WTC11 (cell line): ENCODE data around the gene SETDB1. TPM values are rescaled to one million over a fixed set of nuclear protein-coding genes. Genes with fewer than 3 reads are reported as not detected.

Source experiments
- ATAC-seq: fragments of 200-7000 bp; cut with Tn5 transposase; 2 replicates; pipeline ENCODE4 v1.10.0; 2021; ENCODE audit warnings: mild to moderate bottlenecking, moderate library complexity
- CTCF ChIA-PET: fragments of 300-600 bp; sonication (Branson Sonifier 250); formaldehyde crosslinking; loops from one replicate; lab custom pipeline; 2021; ENCODE audit warnings: antibody characterized with exemption; lab: Charles Lee
- POLR2A ChIA-PET: fragments of 350-600 bp; sonication (Branson Sonifier 250); formaldehyde crosslinking; loops from one replicate; lab custom pipeline; 2021; ENCODE audit warnings: antibody characterized with exemption; lab: Charles Lee
- DNase-seq: peaks from one replicate; pipeline ENCODE4 v3.0.0; 2021; ENCODE audit warnings: low spot score
- H3K27ac Mint-ChIP-seq: 2 replicates; pipeline ENCODE4 v1.8.0; 2021; ENCODE audit warnings: mixed read lengths
- H3K27me3 Mint-ChIP-seq: 2 replicates; pipeline ENCODE4 v1.8.0; 2021; ENCODE audit warnings: low read depth, mild to moderate bottlenecking, moderate library complexity, mixed read lengths
- H3K36me3 Mint-ChIP-seq: 2 replicates; pipeline ENCODE4 v1.8.0; 2021; ENCODE audit warnings: mixed read lengths
- H3K4me1 Mint-ChIP-seq: 2 replicates; pipeline ENCODE4 v1.8.0; 2022; ENCODE audit warnings: mixed read lengths
- H3K4me3 Mint-ChIP-seq: 2 replicates; pipeline ENCODE4 v1.8.0; 2021; ENCODE audit warnings: mild to moderate bottlenecking, moderate library complexity, mixed read lengths
- H3K9me3 Mint-ChIP-seq: 2 replicates; pipeline ENCODE4 v1.8.0; 2021; ENCODE audit warnings: mixed read lengths
- CREM ChIP-seq: sonication (generic); formaldehyde crosslinking; IDR thresholded peaks from 2 replicates; pipeline ENCODE4 v1.8.1; 2022; ENCODE audit warnings: mild to moderate bottlenecking, missing genetic modification reagents, moderate library complexity
- EMX1 ChIP-seq: fragments of 250-450 bp; sonication (Bioruptor Pico); IDR thresholded peaks from 2 replicates; pipeline ENCODE4 v1.8.0; 2021; ENCODE audit warnings: mild to moderate bottlenecking
- GABPB1 ChIP-seq: sonication (generic); formaldehyde crosslinking; IDR thresholded peaks from 2 replicates; pipeline ENCODE4 v1.8.1; 2023; ENCODE audit warnings: mild to moderate bottlenecking, missing genetic modification reagents
- GRHL2 ChIP-seq: fragments of 250-450 bp; sonication (Bioruptor Pico); IDR thresholded peaks from 2 replicates; pipeline ENCODE4 v1.8.0; 2022; ENCODE audit warnings: mild to moderate bottlenecking, moderate library complexity; ENCODE audit not compliant: insufficient replicate concordance, severe bottlenecking
- GTF2I ChIP-seq: fragments of 250-450 bp; sonication (Bioruptor Pico); conservative IDR thresholded peaks from 2 replicates; pipeline ENCODE4 v1.4.0; 2021; ENCODE audit warnings: mild to moderate bottlenecking
- HMGA2 ChIP-seq: fragments of 250-450 bp; sonication (Bioruptor Pico); IDR thresholded peaks from 2 replicates; pipeline ENCODE4 v1.4.0; 2021; ENCODE audit warnings: mild to moderate bottlenecking, moderate library complexity
- JUN ChIP-seq: sonication (generic); formaldehyde crosslinking; IDR thresholded peaks from 2 replicates; pipeline ENCODE4 v1.8.0; 2023; ENCODE audit warnings: mild to moderate bottlenecking, missing genetic modification reagents
- MYBL2 ChIP-seq: sonication (generic); formaldehyde crosslinking; IDR thresholded peaks from 2 replicates; pipeline ENCODE4 v1.8.1; 2023; ENCODE audit warnings: mild to moderate bottlenecking, moderate library complexity, missing genetic modification reagents
- NFE2L1 ChIP-seq: sonication (generic); formaldehyde crosslinking; IDR thresholded peaks from 2 replicates; pipeline ENCODE4 v1.8.1; 2023; ENCODE audit warnings: missing genetic modification reagents
- NR2C2 ChIP-seq: sonication (generic); formaldehyde crosslinking; IDR thresholded peaks from 2 replicates; pipeline ENCODE4 v1.8.0; 2022; ENCODE audit warnings: mild to moderate bottlenecking, missing genetic modification reagents
- NR3C1 ChIP-seq: sonication (generic); formaldehyde crosslinking; conservative IDR thresholded peaks from 2 replicates; pipeline ENCODE4 v1.8.1; 2023; ENCODE audit warnings: low read depth, mild to moderate bottlenecking, missing genetic modification reagents
- RORB ChIP-seq: fragments of 250-450 bp; sonication (Bioruptor Pico); IDR thresholded peaks from 2 replicates; pipeline ENCODE4 v1.9.0; 2021; ENCODE audit warnings: mild to moderate bottlenecking
- SMAD3 ChIP-seq: sonication (generic); formaldehyde crosslinking; IDR thresholded peaks from 2 replicates; pipeline ENCODE4 v1.8.0; 2022; ENCODE audit warnings: missing genetic modification reagents, mild to moderate bottlenecking, borderline replicate concordance
- TEAD1 ChIP-seq: sonication (generic); formaldehyde crosslinking; IDR thresholded peaks from 2 replicates; pipeline ENCODE4 v1.8.0; 2022; ENCODE audit warnings: mild to moderate bottlenecking, missing genetic modification reagents
- TEAD4 ChIP-seq: sonication (generic); formaldehyde crosslinking; IDR thresholded peaks from 2 replicates; pipeline ENCODE4 v1.8.0; 2022; ENCODE audit warnings: mild to moderate bottlenecking, missing genetic modification reagents
- ZBTB21 ChIP-seq: sonication (generic); formaldehyde crosslinking; IDR thresholded peaks from 2 replicates; pipeline ENCODE4 v1.8.1; 2023; ENCODE audit warnings: mild to moderate bottlenecking, missing genetic modification reagents, borderline replicate concordance
- ZNF121 ChIP-seq: sonication (generic); formaldehyde crosslinking; IDR thresholded peaks from 2 replicates; pipeline ENCODE4 v1.8.0; 2023; ENCODE audit warnings: missing genetic modification reagents
- ZNF317 ChIP-seq: sonication (generic); formaldehyde crosslinking; IDR thresholded peaks from 2 replicates; pipeline ENCODE4 v1.8.1; 2023; ENCODE audit warnings: low read depth, mild to moderate bottlenecking, moderate library complexity, missing genetic modification reagents, borderline replicate concordance
- ZNF423 ChIP-seq: fragments of 250-450 bp; sonication (Bioruptor Pico); IDR thresholded peaks from 2 replicates; pipeline ENCODE4 v2.1.2; 2022; ENCODE audit warnings: mild to moderate bottlenecking, moderate library complexity
- total RNA-seq: library from RNA; stranded (reverse); gene quantifications from 3 replicates; pipeline ENCODE4 v1.2.3, GENCODE V29; 2021
- TF ChIP-seq, protein P1 (sequence below): fragments of 250-450 bp; sonication (Bioruptor Pico); IDR thresholded peaks from 2 replicates; pipeline ENCODE4 v1.8.0; 2021; ENCODE audit warnings: mild to moderate bottlenecking
- TF ChIP-seq, protein P2 (sequence below): sonication (generic); formaldehyde crosslinking; conservative IDR thresholded peaks from 2 replicates; pipeline ENCODE4 v1.8.1; 2022; ENCODE audit warnings: mild to moderate bottlenecking, missing genetic modification reagents
- TF ChIP-seq, protein P3 (sequence below): sonication (generic); formaldehyde crosslinking; IDR thresholded peaks from 2 replicates; pipeline ENCODE4 v1.8.0; 2022; ENCODE audit warnings: mild to moderate bottlenecking, missing genetic modification reagents
- TF ChIP-seq, protein P4 (sequence below): fragments of 250-450 bp; sonication (Bioruptor Pico); IDR thresholded peaks from 2 replicates; pipeline ENCODE4 v1.9.0; 2021; ENCODE audit warnings: mild to moderate bottlenecking
- TF ChIP-seq, protein P5 (sequence below): fragments of 250-450 bp; sonication (Bioruptor Pico); IDR thresholded peaks from 2 replicates; pipeline ENCODE4 v1.9.0; 2021; ENCODE audit warnings: moderate library complexity, mild to moderate bottlenecking, inconsistent platforms, borderline replicate concordance
- TF ChIP-seq, protein P6 (sequence below): sonication (generic); formaldehyde crosslinking; IDR thresholded peaks from 2 replicates; pipeline ENCODE4 v1.8.1; 2023; ENCODE audit warnings: mild to moderate bottlenecking, moderate library complexity, missing genetic modification reagents
- TF ChIP-seq, protein P7 (sequence below): fragments of 250-450 bp; sonication (Bioruptor Pico); IDR thresholded peaks from 2 replicates; pipeline ENCODE4 v1.9.0; 2021; ENCODE audit warnings: mild to moderate bottlenecking
- TF ChIP-seq, protein P8 (sequence below): sonication (generic); formaldehyde crosslinking; IDR thresholded peaks from 2 replicates; pipeline ENCODE4 v1.8.1; 2022; ENCODE audit warnings: mild to moderate bottlenecking, moderate library complexity, missing genetic modification reagents

The SETDB1 gene
- total RNA-seq, 1 experiment from 2014 or later: 53.1 TPM

DNA sequence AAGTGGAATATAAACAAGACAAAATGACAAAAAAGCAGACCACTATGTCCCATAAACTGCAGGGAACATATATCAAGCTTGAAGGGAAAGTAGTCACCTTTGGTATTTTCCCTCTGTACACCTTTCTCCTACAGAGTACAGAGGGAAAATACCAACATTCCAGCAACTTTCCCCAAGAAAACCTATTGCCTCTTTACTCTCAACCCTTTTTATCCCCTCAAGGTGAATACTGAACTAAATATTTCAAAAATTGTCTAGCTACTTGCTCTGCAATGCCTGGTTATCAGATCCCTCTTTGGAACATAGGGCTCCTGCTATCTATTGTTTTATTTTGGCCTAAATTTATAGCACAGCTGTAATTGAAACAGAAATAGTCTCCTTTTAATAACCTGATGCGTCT lies 23.4 kb upstream of the SETDB1 start (continued):
- TF ChIP-seq, protein P1, sequence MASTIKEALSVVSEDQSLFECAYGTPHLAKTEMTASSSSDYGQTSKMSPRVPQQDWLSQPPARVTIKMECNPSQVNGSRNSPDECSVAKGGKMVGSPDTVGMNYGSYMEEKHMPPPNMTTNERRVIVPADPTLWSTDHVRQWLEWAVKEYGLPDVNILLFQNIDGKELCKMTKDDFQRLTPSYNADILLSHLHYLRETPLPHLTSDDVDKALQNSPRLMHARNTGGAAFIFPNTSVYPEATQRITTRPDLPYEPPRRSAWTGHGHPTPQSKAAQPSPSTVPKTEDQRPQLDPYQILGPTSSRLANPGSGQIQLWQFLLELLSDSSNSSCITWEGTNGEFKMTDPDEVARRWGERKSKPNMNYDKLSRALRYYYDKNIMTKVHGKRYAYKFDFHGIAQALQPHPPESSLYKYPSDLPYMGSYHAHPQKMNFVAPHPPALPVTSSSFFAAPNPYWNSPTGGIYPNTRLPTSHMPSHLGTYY (CRISPR knock-in tag): no peak
- TF ChIP-seq NFE2L1 (CRISPR knock-in tag) (no peak), TEAD4 (CRISPR knock-in tag) (no peak), ZNF423 (CRISPR knock-in tag) (no peak), ZNF317 (CRISPR knock-in tag) (no peak), RORB (no peak), TEAD1 (CRISPR knock-in tag) (no peak)
- TF ChIP-seq, protein P2, sequence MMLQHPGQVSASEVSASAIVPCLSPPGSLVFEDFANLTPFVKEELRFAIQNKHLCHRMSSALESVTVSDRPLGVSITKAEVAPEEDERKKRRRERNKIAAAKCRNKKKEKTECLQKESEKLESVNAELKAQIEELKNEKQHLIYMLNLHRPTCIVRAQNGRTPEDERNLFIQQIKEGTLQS (CRISPR knock-in tag): no peak
- TF ChIP-seq, protein P3, sequence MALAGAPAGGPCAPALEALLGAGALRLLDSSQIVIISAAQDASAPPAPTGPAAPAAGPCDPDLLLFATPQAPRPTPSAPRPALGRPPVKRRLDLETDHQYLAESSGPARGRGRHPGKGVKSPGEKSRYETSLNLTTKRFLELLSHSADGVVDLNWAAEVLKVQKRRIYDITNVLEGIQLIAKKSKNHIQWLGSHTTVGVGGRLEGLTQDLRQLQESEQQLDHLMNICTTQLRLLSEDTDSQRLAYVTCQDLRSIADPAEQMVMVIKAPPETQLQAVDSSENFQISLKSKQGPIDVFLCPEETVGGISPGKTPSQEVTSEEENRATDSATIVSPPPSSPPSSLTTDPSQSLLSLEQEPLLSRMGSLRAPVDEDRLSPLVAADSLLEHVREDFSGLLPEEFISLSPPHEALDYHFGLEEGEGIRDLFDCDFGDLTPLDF: no peak
- TF ChIP-seq, protein P4, sequence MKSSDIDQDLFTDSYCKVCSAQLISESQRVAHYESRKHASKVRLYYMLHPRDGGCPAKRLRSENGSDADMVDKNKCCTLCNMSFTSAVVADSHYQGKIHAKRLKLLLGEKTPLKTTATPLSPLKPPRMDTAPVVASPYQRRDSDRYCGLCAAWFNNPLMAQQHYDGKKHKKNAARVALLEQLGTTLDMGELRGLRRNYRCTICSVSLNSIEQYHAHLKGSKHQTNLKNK (CRISPR knock-in tag): no peak

DNA sequence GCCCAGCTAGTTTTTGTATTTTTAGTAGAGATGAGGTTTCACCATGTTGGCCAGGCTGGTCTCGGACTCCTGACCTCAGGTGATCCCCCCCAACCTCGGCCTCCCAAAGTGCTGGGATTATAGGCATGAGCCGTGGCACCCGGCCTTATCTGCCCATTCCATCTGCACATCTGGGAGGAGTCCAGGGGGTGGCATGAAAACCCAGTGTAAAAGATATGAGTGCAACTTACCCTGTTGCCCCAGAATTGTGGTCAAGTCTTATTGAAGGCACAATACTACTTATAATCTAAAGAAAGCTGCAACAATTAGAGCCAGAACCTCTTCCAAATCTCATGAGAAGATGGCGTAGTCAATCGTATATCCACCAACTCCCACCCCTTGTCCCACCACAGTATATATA lies 20.9 kb upstream of the SETDB1 start:
- ChIA-PET CTCF (interaction anchor here (0.7 kb wide), 1 partner anchor 69 kb away, joined by 5 read pairs; no protein-coding TSS in a partner anchor), POLR2A (no interaction called here)
- peaks cover 18% of the 10 kb centered on the region for H3K9me3 Mint-ChIP-seq
- peaks cover 4% of the 10 kb centered on the region; the same call in 1 of the 2 replicates for H3K27me3 Mint-ChIP-seq
- H3K36me3 Mint-ChIP-seq: peaks cover 3% of the 10 kb centered on the region; the same call in 1 of the 2 replicates
- DNase-seq (no peak), ATAC-seq (no peak)
- no peak overlapping the region for H3K4me3 Mint-ChIP-seq
- no peaks in the 10 kb centered on the region for H3K4me1 Mint-ChIP-seq
- TF ChIP-seq, protein P5, sequence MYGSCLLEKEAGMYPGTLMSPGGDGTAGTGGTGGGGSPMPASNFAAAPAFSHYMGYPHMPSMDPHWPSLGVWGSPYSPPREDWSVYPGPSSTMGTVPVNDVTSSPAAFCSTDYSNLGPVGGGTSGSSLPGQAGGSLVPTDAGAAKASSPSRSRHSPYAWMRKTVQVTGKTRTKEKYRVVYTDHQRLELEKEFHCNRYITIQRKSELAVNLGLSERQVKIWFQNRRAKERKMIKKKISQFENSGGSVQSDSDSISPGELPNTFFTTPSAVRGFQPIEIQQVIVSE (CRISPR knock-in tag): no peak
- TF ChIP-seq HMGA2 (CRISPR knock-in tag) (no peak), NR3C1 (CRISPR knock-in tag) (no peak), GTF2I (CRISPR knock-in tag) (no peak), NR2C2 (CRISPR knock-in tag) (no peak), NFE2L1 (CRISPR knock-in tag) (no peak), CREM (no peak), SMAD3 (no peak), GRHL2 (no peak), ZBTB21 (CRISPR knock-in tag) (no peak), JUN (CRISPR knock-in tag) (no peak), ZNF121 (CRISPR knock-in tag) (no peak), MYBL2 (CRISPR knock-in tag) (no peak), GABPB1 (no peak), EMX1 (CRISPR knock-in tag) (no peak)
- TF ChIP-seq, protein P6, sequence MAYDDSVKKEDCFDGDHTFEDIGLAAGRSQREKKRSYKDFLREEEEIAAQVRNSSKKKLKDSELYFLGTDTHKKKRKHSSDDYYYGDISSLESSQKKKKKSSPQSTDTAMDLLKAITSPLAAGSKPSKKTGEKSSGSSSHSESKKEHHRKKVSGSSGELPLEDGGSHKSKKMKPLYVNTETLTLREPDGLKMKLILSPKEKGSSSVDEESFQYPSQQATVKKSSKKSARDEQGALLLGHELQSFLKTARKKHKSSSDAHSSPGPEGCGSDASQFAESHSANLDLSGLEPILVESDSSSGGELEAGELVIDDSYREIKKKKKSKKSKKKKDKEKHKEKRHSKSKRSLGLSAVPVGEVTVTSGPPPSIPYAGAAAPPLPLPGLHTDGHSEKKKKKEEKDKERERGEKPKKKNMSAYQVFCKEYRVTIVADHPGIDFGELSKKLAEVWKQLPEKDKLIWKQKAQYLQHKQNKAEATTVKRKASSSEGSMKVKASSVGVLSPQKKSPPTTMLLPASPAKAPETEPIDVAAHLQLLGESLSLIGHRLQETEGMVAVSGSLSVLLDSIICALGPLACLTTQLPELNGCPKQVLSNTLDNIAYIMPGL (CRISPR knock-in tag): no peak
- TF ChIP-seq, protein P7, sequence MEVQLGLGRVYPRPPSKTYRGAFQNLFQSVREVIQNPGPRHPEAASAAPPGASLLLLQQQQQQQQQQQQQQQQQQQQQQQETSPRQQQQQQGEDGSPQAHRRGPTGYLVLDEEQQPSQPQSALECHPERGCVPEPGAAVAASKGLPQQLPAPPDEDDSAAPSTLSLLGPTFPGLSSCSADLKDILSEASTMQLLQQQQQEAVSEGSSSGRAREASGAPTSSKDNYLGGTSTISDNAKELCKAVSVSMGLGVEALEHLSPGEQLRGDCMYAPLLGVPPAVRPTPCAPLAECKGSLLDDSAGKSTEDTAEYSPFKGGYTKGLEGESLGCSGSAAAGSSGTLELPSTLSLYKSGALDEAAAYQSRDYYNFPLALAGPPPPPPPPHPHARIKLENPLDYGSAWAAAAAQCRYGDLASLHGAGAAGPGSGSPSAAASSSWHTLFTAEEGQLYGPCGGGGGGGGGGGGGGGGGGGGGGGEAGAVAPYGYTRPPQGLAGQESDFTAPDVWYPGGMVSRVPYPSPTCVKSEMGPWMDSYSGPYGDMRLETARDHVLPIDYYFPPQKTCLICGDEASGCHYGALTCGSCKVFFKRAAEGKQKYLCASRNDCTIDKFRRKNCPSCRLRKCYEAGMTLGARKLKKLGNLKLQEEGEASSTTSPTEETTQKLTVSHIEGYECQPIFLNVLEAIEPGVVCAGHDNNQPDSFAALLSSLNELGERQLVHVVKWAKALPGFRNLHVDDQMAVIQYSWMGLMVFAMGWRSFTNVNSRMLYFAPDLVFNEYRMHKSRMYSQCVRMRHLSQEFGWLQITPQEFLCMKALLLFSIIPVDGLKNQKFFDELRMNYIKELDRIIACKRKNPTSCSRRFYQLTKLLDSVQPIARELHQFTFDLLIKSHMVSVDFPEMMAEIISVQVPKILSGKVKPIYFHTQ: no peak
- TF ChIP-seq, protein P8, sequence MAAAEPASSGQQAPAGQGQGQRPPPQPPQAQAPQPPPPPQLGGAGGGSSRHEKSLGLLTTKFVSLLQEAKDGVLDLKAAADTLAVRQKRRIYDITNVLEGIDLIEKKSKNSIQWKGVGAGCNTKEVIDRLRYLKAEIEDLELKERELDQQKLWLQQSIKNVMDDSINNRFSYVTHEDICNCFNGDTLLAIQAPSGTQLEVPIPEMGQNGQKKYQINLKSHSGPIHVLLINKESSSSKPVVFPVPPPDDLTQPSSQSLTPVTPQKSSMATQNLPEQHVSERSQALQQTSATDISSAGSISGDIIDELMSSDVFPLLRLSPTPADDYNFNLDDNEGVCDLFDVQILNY (CRISPR knock-in tag): no peak
- TF ChIP-seq, all 79 proteins: peak for 0
- no peak overlapping the region for H3K27ac Mint-ChIP-seq
